Right atrium auricular region (tissue), 2 donors: ENCODE data around the gene EPC1. TPM values are rescaled to one million over a fixed set of nuclear protein-coding genes. Genes with fewer than 3 reads are reported as not detected.
"Not testable (repeated sequence)": the region's sequence is repeated elsewhere in the genome, so short reads cannot be mapped to it uniquely, and the experiment has no call there.

Experiments used
- DNase-seq: peaks from one replicate; pipeline ENCODE4 v3.0.0-alpha.2; 2019; ENCODE audit warnings: low spot score
- H3K27ac ChIP-seq, 2 donors: fragments of 200-600 bp; sonication (generic); 1 replicate in 1 of 2; 2 replicates in 1 of 2; pipeline ENCODE4 v1.5.1; 2016 to 2019
- H3K27me3 ChIP-seq, 2 donors: fragments of 200-600 bp; sonication (generic); one replicate each; pipeline versions ENCODE4 v1.5.1 to v1.6.0; 2017 to 2019
- H3K36me3 ChIP-seq: fragments of 200-600 bp; sonication (generic); one replicate; pipeline ENCODE4 v1.5.1; 2016
- H3K4me1 ChIP-seq, 2 donors: fragments of 200-600 bp; sonication (generic); one replicate each; pipeline versions ENCODE4 v1.5.1 to v1.6.0; 2017 to 2019
- H3K4me3 ChIP-seq, 2 donors: fragments of 200-600 bp; sonication (generic); 1 replicate in 1 of 2; 2 replicates in 1 of 2; pipeline ENCODE4 v1.5.1; 2017 to 2019; ENCODE audit warnings: mild to moderate bottlenecking in 1 of 2, moderate library complexity in 1 of 2
- H3K9me3 ChIP-seq, 2 donors: fragments of 200-600 bp; sonication (generic); one replicate each; pipeline ENCODE4 v1.5.1; 2019
- CTCF ChIP-seq, 2 donors: fragments of 200-600 bp; sonication (generic); IDR thresholded peaks; one replicate each; pipeline ENCODE4 v1.5.1; 2019; ENCODE audit warnings: antibody characterized with exemption in 2 of 2
- total RNA-seq, 2 donors: library from RNA; depleted of rRNA; stranded (reverse); fragments of >200 nt; gene quantifications; one replicate each; pipeline ENCODE4 v1.1.0, GENCODE V29; 2016

Gene EPC1
- total RNA-seq, 2 donors from 2014 or later = 19.5 to 20.1 TPM

DNA sequence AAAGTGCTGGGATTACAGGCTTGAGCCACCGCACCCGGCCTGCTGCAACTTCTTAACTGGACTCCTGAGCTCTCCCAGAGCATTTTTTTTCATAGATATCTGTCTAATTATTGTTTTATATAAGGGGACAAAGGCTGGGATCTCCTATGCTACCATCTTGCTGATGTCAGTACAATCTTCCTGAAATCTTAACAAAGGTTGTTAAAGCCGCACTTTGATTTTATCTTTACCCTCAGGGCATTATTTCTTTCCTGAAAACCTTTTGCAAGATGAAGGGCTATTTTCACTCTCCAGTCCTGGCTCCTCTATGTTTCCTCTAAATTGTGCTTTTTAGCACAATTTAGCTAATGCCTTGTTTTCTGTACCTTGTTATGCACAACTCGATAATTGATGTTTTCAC is 102.9 kb downstream of the EPC1 start:
- no peak for TF ChIP-seq CTCF (IDR thresholded peaks at IDR 0.05)
- Histone ChIP-seq H3K36me3 (no peaks in the 10 kb centered on the region), H3K9me3 (no peaks in the 10 kb centered on the region), H3K27me3 (no peaks in the 10 kb centered on the region), H3K4me3 (no peak overlapping the region), H3K27ac (no peak overlapping the region), H3K4me1 (no peaks in the 10 kb centered on the region)
- DNase-seq = no peak

DNA sequence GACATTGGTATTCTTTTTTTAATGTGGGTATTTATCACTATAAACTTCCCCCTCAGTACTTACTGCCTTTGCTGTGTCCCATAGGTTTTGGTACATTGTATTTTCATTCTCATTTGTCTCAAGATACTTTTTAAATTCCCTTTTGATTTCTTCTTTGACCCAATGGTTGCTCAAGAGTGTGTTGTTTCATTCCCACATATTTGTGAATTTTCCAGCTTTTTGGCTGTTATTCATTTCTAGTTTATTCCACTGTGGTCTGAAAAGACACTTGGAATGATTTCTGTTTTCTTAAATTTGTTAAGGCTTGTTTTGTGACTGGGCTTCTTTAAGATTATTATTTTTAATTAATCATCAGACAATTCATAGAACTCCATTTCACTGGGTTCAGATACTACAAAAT is 105.0 kb downstream of the EPC1 start:
- H3K36me3 ChIP-seq = no peaks in the 10 kb centered on the region
- no peaks in the 10 kb centered on the region for H3K4me1 ChIP-seq
- no peak for TF ChIP-seq CTCF (IDR thresholded peaks at IDR 0.05)
- no peaks in the 10 kb centered on the region for H3K27me3 ChIP-seq
- H3K4me3 ChIP-seq = no peak overlapping the region
- DNase-seq = no peak
- H3K9me3 ChIP-seq = no peaks in the 10 kb centered on the region
- no peak overlapping the region for H3K27ac ChIP-seq

- H3K36me3 ChIP-seq = no peaks in the 10 kb centered on the region
- H3K9me3 ChIP-seq = no peaks in the 10 kb centered on the region
- TF ChIP-seq CTCF (IDR thresholded peaks at IDR 0.05) = no peak
- no peak overlapping the region for H3K4me3 ChIP-seq
- H3K4me1 ChIP-seq = no peaks in the 10 kb centered on the region
- no peak for DNase-seq
- no peak overlapping the region for H3K27ac ChIP-seq
- H3K27me3 ChIP-seq = no peaks in the 10 kb centered on the region
These were observed 106.5 kb downstream of the EPC1 start for GRCh38 chr10:32240471-32240870.

DNA sequence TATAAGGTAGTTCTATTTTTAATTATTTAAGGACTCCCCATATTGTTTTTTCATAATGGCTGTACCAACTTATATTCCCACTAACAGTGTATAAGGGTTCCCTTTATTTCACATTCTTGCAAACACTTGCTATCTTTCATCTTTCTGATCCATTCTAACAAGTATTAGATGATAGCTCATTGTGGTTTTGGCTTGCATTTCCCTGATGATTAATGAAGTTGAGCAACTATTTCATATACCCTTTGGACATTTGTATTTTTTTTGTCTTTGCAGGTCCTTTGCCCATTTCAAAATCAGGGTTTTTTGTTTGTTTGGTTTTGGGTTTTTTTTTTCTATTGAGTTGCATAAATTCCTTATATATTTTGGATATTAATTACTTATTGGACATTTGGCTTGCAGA is 107.2 kb downstream of the EPC1 start:
- H3K4me1 ChIP-seq = no peaks in the 10 kb centered on the region
- H3K9me3 ChIP-seq = no peaks in the 10 kb centered on the region
- no peak overlapping the region for H3K4me3 ChIP-seq
- no peaks in the 10 kb centered on the region for H3K36me3 ChIP-seq
- H3K27me3 ChIP-seq = no peaks in the 10 kb centered on the region
- TF ChIP-seq CTCF (IDR thresholded peaks at IDR 0.05) = no peak
- no peak for DNase-seq
- no peak overlapping the region for H3K27ac ChIP-seq

DNA sequence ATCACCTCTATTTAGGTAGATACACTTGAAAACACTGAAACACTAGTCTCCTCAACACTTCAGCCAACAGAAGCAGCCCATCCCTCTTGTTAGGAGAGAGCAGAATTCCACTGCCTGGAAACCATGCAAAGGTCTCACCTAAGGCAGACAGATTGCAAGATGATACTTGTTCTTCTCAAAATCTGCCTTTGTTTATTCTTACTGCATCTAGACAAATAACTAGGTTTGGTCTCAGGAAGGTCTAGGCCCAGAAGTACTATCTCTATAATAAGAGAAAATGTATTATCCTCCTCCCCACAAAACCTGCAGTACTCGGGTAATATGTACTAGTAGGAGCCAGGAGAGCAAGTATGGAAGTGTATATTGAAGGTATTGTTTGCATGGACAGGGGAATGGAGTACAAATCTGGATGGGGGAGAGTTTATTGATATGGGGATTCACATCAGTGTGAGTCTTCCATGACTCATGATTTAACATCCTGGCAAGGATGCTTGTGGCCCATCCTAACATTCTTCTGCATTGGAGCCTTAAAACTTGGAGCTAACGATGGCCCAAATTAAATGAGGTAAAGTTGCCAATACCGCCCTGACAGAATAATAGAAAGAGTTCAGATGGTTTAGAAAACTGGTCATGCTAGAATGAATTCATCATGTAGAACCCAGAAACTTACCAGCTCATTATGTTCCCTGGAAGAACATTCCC is 109.2 kb downstream of the EPC1 start:
- Histone ChIP-seq H3K36me3 (no peaks in the 10 kb centered on the region), H3K4me3 (no peak overlapping the region), H3K27me3 (no peaks in the 10 kb centered on the region), H3K4me1 (no peaks in the 10 kb centered on the region), H3K27ac (no peak overlapping the region), H3K9me3 (no peaks in the 10 kb centered on the region)
- no peak for TF ChIP-seq CTCF (IDR thresholded peaks at IDR 0.05)
- DNase-seq = no peak

- Histone ChIP-seq H3K4me3 (no peak overlapping the region), H3K27me3 (no peaks in the 10 kb centered on the region), H3K4me1 (no peaks in the 10 kb centered on the region), H3K36me3 (no peaks in the 10 kb centered on the region), H3K27ac (no peak overlapping the region), H3K9me3 (no peaks in the 10 kb centered on the region)
- DNase-seq = no peak
- no peak for TF ChIP-seq CTCF (IDR thresholded peaks at IDR 0.05)
These were observed 112.5 kb downstream of the EPC1 start for GRCh38 chr10:32234471-32234870.

DNA sequence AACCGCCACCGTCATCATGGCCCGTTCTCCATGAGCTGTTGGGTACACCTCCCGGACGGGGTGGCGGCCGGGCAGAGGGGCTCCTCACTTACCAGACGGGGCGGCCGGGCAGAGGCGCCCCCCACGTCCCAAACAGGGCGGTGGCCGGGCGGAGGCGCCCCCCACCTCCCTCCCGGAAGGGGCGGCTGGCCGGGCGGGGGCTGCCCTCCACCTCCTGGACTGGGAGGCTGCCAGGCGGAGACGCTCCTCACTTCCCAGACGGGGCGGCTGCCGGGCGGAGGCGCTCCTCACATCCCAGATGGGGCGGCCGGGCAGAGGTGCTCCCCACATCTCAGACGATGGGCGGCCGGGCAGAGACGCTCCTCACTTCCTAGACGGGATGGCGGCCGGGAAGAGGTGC is 113.6 kb downstream of the EPC1 start:
- DNase-seq, H3K27me3 ChIP-seq, H3K27ac ChIP-seq, H3K4me1 ChIP-seq, H3K4me3 ChIP-seq, H3K9me3 ChIP-seq, H3K36me3 ChIP-seq: not testable (repeated sequence)
